GM19463 (cell line): Measurements from ENCODE around the gene DNAJC22.
"Not testable (repeated sequence)": the region's sequence is repeated elsewhere in the genome, so short reads cannot be mapped to it uniquely, and the experiment has no call there.

ENCODE experiments used
- ATAC-seq: cut with Tn5 transposase; IDR thresholded peaks from one replicate; pipeline ENCODE4 v1.9.1; 2021; ENCODE audit warnings: mild to moderate bottlenecking, moderate library complexity; ENCODE audit not compliant: unreplicated experiment

The DNAJC22 gene

GRCh38 chr12:49330631-49331379 is 15.9 kb upstream of the DNAJC22 start:
- ATAC-seq = no peak

- ATAC-seq = no peak
Observed at GRCh38 chr12:49331380-49332222, 15.1 kb upstream of the DNAJC22 start.

- no peak for ATAC-seq
Observed at GRCh38 chr12:49332441-49332861, 14.2 kb upstream of the DNAJC22 start.

- no peak for ATAC-seq
Observed at GRCh38 chr12:49332891-49333371, 13.8 kb upstream of the DNAJC22 start.

- ATAC-seq = not testable (repeated sequence)
Observed at GRCh38 chr12:49333778-49334177, 12.9 kb upstream of the DNAJC22 start.

- ATAC-seq = no peak
Observed at GRCh38 chr12:49334226-49334625, 12.5 kb upstream of the DNAJC22 start.

GRCh38 chr12:49334681-49335080 is 12.0 kb upstream of the DNAJC22 start:
- ATAC-seq = no peak

- ATAC-seq = no peak
Observed at GRCh38 chr12:49335118-49335954, 11.4 kb upstream of the DNAJC22 start.

- ATAC-seq = no peak
Observed at GRCh38 chr12:49335955-49336644, 10.6 kb upstream of the DNAJC22 start.

- peak; percentile 77 for ATAC-seq
Observed at GRCh38 chr12:49336645-49337584, 9.8 kb upstream of the DNAJC22 start, which contains the start of gene C1QL4. Gene C1QL4, minus strand, starts transcription at chr12:49337188. Its CDS starts 711 bp downstream, at chr12:49336477.

GRCh38 chr12:49338830-49339463 is 7.7 kb upstream of the DNAJC22 start:
- ATAC-seq = no peak

- no peak for ATAC-seq
Observed at GRCh38 chr12:49339464-49339861, 7.2 kb upstream of the DNAJC22 start.

- no peak for ATAC-seq
Observed at GRCh38 chr12:49340095-49340870, 6.4 kb upstream of the DNAJC22 start.

GRCh38 chr12:49340971-49341776 is 5.5 kb upstream of the DNAJC22 start:
- no peak for ATAC-seq

- no peak for ATAC-seq
Observed at GRCh38 chr12:49341777-49342065, 5.0 kb upstream of the DNAJC22 start.

GRCh38 chr12:49342066-49342913 is 4.4 kb upstream of the DNAJC22 start:
- ATAC-seq = peak; percentile 60
